AG04450 (cell line): ENCODE data around the gene SEMA5B. TPM values are rescaled to one million over a fixed set of nuclear protein-coding genes. Genes with fewer than 3 reads are reported as not detected.

ENCODE experiments used
- CTCF ChIA-PET: fragments of 300-600, 350-600 bp; formaldehyde crosslinking; extraction: SDS; loops from one replicate; lab custom pipeline; 2022; ENCODE audit warnings: antibody characterized with exemption, inconsistent platforms; lab: Charles Lee
- POLR2A ChIA-PET: fragments of 350-600 bp; formaldehyde crosslinking; extraction: SDS; loops from one replicate; lab custom pipeline; 2021; ENCODE audit warnings: antibody characterized with exemption, inconsistent platforms; lab: Yijun Ruan, JAX
- DNase-seq: peaks from one replicate; pipeline ENCODE4 v3.0.0-alpha.2; 2011; ENCODE audit warnings: low read depth, low spot score
- H3K27ac ChIP-seq: one replicate; pipeline ENCODE4 v1.5.1; 2012; ENCODE audit warnings: low read depth, low read length, control low read depth
- H3K27me3 ChIP-seq: one replicate; pipeline ENCODE4 v1.6.0; 2012; ENCODE audit warnings: low read length; ENCODE audit not compliant: control insufficient read depth, insufficient read depth
- H3K4me3 ChIP-seq: 2 replicates; pipeline ENCODE4 v1.5.1; 2011; ENCODE audit warnings: mild to moderate bottlenecking, low read depth, low read length, control low read depth
- H3K9me3 ChIP-seq: 2 replicates; pipeline ENCODE4 v1.5.1; 2012; ENCODE audit warnings: low read length; ENCODE audit not compliant: control insufficient read depth, insufficient read depth
- CTCF ChIP-seq: IDR thresholded peaks from 2 replicates; pipeline ENCODE4 v1.5.1; 2011; ENCODE audit warnings: low read depth, low read length, control low read depth, inconsistent platforms
- polyA plus RNA-seq: library from polyadenylated mRNA; depleted of rRNA; stranded (reverse); fragments of >200 nt; gene quantifications from 2 replicates; pipeline ENCODE4 v1.2.3, GENCODE V29; 2011

SEMA5B gene
- polyA plus RNA-seq, 1 experiment = not detected

DNA sequence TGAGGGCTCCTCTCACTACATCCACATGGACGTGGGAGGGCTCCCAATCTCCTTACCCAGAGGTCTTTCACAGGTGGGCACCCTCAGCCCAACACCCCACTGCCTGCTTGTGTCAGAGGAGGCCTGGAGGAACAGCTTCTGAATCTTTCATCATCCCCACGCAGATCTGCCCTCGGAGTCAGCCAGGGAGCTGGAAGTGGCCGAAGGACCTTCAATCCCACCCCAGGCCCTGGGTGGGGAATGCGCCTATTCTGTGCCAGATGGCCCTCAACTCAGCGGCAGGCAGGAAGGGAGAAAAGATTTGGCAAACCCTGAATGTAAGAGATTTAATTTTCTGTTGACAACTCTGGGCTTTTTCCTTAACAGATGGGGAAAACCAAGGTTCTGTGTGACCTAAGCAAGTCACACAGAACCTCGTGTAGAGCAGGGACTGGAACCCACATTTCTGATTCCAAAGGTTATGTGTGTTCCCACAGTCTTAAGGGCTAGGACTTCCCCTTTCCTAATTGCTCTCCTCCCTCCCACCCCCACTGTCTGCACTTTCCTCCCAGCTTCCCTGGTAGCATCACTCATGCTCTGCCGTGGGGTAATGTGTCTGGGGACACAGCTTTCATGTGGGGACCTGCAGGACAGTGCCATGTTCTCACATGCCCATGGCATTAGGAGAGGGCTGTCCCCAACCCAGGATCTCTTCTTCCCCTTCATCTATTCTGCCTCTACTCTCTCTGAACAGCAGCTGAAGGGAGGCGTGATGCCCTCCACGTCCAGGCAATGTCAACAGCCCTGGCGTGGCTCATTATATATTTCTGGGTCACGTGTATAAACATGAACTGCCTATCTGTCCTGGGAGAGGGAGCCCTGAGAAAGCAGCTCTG lies 98.1 kb downstream of the SEMA5B start:
- peaks cover 38% of the 10 kb centered on the region for H3K27me3 ChIP-seq
- DNase-seq = no peak

GRCh38 chr3:122928396-122929187 lies 99.0 kb downstream of the SEMA5B start:
- no peak overlapping the region for H3K4me3 ChIP-seq
- no peak for TF ChIP-seq CTCF
- ChIA-PET POLR2A (no interaction called here), CTCF (interaction anchor here (2.2 kb wide), 1 partner anchor 14 kb away, joined by 6 read pairs; no protein-coding TSS in a partner anchor)
- H3K9me3 ChIP-seq = no peaks in the 10 kb centered on the region
- no peak for DNase-seq
- H3K27me3 ChIP-seq = peaks cover 44% of the 10 kb centered on the region
- no peak overlapping the region for H3K27ac ChIP-seq

More for the DNA sequence above, 98.1 kb downstream of the SEMA5B start:
- Histone ChIP-seq H3K9me3 (no peaks in the 10 kb centered on the region), H3K27ac (no peak overlapping the region), H3K4me3 (no peak overlapping the region)
- ChIA-PET CTCF (interaction anchor here (2.2 kb wide), 1 partner anchor 13 kb away, joined by 6 read pairs; no protein-coding TSS in a partner anchor), POLR2A (no interaction called here)
- no peak for TF ChIP-seq CTCF

DNA sequence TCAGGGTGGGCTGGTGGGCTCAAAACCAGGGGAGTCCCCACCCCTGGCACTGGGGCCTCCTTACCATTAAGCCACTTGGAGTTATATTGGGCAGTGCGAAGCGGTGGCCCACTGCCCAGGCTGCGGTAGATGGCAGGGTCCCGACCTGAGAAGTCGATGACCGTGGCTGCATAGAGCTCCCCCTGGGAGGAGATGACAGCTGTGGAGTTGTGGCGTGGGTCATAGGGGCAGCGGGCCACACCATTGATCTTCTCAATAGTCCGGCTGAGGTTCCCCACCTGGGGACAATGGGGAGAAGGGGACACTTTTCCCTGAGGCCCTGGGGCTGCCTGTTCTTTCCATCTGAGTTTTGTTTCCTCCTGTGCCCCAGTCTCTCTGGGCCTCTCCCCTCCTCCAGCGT lies 99.8 kb downstream of the SEMA5B start:
- H3K27ac ChIP-seq = no peak overlapping the region
- DNase-seq = no peak
- H3K9me3 ChIP-seq = no peaks in the 10 kb centered on the region
- POLR2A ChIA-PET = no interaction called here
- CTCF ChIA-PET = interaction anchor here (2.1 kb wide), 1 partner anchor 14 kb away, joined by 9 read pairs; no protein-coding TSS in a partner anchor
- H3K4me3 ChIP-seq = no peak overlapping the region
- H3K27me3 ChIP-seq = peaks cover 52% of the 10 kb centered on the region
- no peak for TF ChIP-seq CTCF

GRCh38 chr3:122926811-122927210 lies 100.8 kb downstream of the SEMA5B start:
- DNase-seq = no peak
- ChIA-PET POLR2A (no interaction called here), CTCF (interaction anchor here (2.1 kb wide), 1 partner anchor 15 kb away, joined by 9 read pairs; no protein-coding TSS in a partner anchor)
- Histone ChIP-seq H3K4me3 (no peak overlapping the region), H3K27me3 (peaks cover 58% of the 10 kb centered on the region), H3K9me3 (no peaks in the 10 kb centered on the region), H3K27ac (no peak overlapping the region)
- TF ChIP-seq CTCF = no peak
